HG03045 (cell line): ENCODE measurements around the gene MCCD1.
"Not testable (repeated sequence)": the region's sequence is repeated elsewhere in the genome, so short reads cannot be mapped to it uniquely, and the experiment has no call there.

Source experiments
- ATAC-seq: cut with Tn5 transposase; IDR thresholded peaks from one replicate; pipeline ENCODE4 v1.9.1; 2021; ENCODE audit warnings: mild to moderate bottlenecking, moderate library complexity; ENCODE audit not compliant: unreplicated experiment

MCCD1 gene

GRCh38 chr6:31541658-31542521, 13.1 kb downstream of the MCCD1 start, which contains the start of gene DDX39B:
TSS of gene DDX39B (minus strand) at chr6:31542003. CDS start at chr6:31540532, 1,471 bp downstream.
- ATAC-seq = peak; percentile 67

- no peak for ATAC-seq
Observed at GRCh38 chr6:31543639-31544038, 14.9 kb downstream of the MCCD1 start.

GRCh38 chr6:31544676-31545075, 15.9 kb downstream of the MCCD1 start:
- ATAC-seq = no peak

DNA sequence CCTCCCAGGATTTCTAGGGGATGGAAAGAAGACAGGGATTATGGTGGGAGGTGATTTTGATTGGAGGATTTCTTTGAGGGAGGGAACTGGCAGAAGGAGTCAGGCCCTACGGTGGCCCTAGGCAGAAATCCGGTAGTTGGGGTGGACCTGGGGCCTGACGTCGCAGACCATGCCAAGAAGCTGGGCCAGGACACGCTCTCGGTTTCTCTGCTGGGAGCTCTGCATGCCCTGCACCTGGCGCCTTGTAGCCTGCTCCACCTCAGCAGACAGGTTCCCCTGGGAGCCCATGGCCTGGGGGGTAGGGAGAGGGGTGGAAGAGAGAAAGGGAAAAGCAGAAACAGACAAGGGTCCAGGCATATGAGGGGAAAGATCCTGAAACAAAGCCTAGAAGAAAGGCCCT, 16.5 kb downstream of the MCCD1 start:
- ATAC-seq = no peak

DNA sequence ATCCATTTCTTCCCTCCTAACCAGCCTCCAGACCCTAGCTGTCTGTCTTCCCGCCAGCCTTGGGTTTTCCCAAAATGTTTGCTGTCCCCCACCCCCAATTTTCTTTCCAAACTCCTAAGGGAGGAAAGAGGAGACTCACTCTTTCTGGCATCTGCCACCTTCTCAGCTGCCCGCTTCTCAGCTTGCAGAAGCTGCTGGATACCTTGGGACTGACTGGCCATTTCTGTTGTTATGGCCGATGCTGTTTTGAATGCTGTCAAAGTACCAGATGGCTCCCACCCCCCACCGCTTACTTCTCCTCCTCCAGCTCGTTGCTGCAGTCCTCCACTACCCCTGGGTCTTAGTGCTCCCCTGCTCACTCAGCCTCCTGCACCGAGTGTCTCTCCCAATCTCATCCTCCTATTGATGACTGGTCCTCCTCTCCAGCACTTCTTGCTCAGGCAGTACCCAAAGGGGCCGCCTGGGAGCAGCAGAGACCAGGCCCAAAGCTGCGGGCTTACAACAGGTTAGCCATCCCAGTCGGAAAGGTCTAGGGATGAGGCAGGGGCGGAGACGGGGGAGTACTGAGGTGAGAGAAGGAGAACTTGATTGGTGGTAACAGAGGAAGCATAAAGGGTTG, 17.7 kb downstream of the MCCD1 start, which contains the start of gene ATP6V1G2:
ATP6V1G2 (minus strand) TSS at position 270 of the 619 bp plus-strand sequence; CDS start at position 221, 49 bp downstream.
- peak; percentile 39 for ATAC-seq

DNA sequence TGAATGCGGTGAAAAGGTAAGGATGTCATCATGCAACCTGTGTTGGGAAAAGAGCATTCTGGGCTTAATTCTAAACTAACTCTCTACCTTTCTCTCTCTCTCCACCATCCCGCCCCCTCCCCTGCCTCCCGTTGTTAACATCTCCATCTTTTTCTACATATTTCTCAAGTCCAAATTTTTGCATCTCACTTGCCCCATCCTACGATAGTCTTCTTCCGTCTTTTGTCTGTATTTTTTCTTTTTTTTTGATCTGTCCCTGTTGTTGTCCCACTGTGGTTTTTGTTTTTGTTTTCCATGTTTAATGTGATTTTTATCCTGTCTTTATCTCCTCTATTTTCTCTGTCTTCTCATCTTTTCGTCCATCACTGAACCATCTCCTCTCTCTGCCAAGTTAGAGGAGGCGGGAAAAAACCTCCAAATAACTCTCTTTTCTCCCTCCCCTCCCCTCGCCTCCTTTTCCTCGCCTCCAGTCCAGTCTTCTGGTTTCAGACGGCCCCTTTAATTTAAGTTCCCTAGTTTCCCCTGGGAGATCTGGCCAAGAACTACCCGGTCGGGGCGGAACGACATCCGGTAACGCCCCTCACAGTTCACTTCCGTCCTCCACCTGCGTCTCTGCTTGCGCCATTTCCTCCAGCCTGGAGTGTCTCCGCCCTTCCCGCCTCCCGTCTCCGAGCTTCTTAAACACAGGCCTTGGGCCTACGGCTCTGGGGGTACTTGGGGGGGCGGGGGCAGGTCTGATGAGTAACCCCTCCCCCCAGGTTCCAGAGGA, 18.4 kb downstream of the MCCD1 start, which contains the start of gene NFKBIL1:
NFKBIL1 (plus strand) TSS at position 651 of the 769 bp plus-strand sequence; CDS start at position 738, 87 bp downstream.
- peak; percentile 74 for ATAC-seq

DNA sequence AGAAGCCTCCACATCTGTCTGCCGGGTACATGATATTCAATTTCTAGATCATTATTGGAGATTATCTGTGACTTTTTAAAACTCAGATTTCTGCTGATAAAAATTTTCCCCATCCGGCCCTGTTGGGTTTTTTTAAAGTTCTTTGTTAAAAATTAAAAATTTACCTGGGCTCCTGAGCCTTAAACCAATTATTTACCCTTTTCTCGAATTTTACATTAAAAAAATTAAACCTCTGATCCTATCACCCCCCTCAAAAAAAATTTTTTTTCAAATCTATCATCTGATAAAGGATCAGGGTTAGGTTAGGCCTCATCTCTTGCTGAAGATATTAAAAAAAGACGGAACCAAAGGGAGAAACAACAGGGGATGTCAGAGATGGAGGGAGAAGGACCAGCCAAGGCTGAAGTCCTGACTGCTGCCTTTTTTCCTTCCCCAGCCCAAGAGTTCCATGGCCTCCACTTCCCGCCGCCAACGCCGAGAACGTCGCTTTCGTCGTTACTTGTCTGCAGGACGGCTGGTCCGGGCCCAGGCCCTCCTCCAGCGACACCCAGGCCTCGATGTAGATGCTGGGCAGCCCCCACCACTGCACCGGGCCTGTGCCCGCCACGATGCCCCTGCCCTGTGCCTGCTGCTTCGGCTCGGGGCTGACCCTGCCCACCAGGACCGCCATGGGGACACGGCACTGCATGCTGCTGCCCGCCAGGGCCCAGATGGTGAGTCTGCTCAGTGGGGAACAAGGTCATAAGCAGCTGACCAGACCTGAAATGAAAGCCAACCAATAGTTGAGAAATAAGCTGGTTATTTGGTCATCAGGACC, 19.2 kb downstream of the MCCD1 start:
- ATAC-seq = no peak

DNA sequence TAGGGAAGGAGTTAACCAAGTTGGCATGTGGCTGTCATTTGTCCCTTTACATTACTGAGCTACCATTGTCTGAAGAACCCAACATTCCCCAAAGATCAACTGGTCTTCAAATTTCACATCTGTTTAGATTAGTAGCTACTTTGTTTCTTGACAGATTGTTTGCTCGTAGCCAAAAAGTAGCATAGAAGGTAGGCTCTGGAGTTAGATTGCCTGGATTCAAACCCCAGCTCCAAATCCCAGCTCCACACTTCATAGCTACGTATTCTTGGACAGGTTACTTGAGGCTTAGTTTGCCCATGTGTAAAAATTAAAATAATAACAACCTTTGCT, 19.7 kb downstream of the MCCD1 start:
- ATAC-seq = no peak

DNA sequence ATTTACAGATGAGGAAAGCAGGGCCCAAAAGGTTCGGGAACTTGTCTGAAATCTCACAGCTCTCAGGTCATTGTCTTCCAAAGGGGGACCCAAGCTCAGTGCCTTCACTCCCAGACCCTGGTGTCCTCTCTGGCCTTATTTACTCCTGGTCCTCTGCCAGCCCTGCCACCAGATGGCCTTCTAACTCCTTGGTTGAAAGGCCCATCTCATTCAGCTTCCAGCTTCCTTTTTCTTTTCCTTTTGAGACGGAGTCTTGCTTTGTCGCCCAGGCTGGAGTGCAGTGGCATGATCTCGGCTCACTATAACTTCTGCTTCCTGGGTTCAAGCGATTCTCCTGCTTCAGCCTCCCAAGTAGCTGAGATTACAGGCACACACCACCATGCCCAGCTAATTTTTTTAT, 22.6 kb downstream of the MCCD1 start:
- not testable (repeated sequence) for ATAC-seq

DNA sequence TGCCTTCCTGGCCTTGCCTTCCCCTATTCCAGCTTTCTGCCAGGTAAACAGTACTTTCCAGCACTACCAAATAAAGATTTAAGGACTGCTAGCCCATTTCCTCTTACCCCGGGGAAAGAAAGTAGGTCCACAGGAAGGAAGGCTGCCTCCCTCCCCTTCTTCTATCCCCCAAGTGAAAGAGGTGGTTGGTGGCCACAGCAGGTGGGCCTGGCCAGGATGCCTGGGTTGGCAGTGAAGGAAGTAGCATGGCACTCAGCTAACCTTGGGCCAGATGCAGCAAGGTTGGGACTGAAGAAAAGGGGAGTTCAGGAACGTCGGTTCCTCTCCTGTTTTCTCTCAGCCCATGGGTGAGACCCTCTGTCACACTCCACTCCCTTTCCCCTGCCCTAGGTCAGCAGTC, 27.5 kb downstream of the MCCD1 start:
- ATAC-seq = no peak

- no peak for ATAC-seq
Observed at GRCh38 chr6:31557443-31558317, 28.9 kb downstream of the MCCD1 start.

DNA sequence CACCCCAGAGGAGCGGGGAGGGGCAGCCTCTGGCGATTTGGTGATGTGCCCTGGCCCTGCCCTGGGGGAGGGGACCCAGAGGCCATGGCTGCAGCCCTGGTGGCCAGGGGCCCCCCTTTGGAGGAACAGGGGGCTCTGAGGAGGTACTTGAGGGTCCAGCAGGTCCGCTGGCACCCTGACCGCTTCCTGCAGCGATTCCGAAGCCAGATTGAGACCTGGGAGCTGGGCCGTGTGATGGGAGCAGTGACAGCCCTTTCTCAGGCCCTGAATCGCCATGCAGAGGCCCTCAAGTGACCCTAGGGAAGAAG, 29.5 kb downstream of the MCCD1 start:
- no peak for ATAC-seq

GRCh38 chr6:31558631-31559500, 30.1 kb downstream of the MCCD1 start:
- no peak for ATAC-seq

GRCh38 chr6:31559606-31559957, 30.8 kb downstream of the MCCD1 start:
- ATAC-seq = no peak

GRCh38 chr6:31559958-31560696, 31.4 kb downstream of the MCCD1 start:
- ATAC-seq = peak; percentile 61

DNA sequence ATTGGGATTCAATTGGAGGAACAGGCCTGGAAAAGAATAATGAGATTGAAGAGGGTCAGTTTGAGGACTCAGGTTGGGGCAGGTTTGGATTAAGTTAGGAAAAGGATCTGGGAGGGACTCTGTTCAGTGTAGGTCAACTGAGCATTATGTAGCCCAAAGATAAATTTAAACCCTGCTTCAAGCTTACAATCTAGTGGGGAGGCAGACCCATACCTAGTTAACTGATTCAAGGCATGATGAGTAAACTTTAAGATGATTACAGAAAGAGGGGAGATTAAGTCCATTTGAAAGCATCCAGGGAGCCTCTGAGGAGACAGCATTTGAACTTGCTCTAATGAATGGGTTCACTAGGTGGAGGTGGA, 31.9 kb downstream of the MCCD1 start:
- ATAC-seq = no peak

DNA sequence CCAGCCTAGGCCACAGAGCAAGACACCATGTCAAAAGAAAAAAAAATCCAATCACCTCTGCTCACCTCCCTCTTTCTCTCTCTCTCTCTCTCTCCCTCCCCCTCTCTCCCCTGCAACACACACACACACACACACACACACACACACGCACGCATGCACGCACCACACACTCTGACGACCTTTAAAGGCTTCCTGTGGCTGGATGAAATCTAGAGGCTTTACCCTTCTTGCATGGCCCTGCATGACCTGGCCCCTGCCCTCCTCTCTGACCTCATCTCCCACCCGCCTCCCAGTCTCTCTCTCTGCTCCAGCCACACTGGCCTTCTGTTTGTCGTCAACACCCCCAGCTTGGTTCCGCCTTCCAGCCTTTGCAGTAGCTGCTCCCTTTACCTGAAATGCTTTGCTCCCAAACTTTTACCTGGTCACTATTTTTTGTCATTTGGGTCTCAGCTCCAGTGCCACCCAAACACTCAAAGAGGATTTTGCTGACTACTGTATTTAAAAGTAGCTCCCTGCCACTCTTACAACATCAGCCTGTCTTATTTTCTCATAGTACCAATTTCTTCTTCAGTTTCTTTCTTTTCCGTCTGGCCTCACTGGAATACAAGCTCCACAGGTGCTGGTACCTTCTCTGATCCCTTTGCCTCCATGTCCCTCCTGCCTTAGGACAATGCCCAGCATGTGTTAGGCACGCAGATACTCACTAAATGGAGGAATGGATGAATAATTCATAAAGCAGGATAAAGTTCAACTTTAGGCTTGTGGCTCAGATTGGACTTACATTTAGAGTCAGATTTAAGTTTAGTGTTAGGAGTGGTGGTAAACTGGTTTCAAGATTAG, 39.0 kb downstream of the MCCD1 start:
- no peak for ATAC-seq
